HG03060 (cell line): ENCODE data around the gene KNDC1.
"Not testable (repeated sequence)": the region's sequence is repeated elsewhere in the genome, so short reads cannot be mapped to it uniquely, and the experiment has no call there.

Experiments
- ATAC-seq: cut with Tn5 transposase; IDR thresholded peaks from one replicate; pipeline ENCODE4 v1.9.1; 2021; ENCODE audit warnings: low read depth, moderate number of reproducible peaks; ENCODE audit not compliant: unreplicated experiment

KNDC1 gene

GRCh38 chr10:133215586-133215985 is 55.6 kb downstream of the KNDC1 start:
- no peak for ATAC-seq

GRCh38 chr10:133216776-133217175 is 56.8 kb downstream of the KNDC1 start:
- ATAC-seq, result no peak

DNA sequence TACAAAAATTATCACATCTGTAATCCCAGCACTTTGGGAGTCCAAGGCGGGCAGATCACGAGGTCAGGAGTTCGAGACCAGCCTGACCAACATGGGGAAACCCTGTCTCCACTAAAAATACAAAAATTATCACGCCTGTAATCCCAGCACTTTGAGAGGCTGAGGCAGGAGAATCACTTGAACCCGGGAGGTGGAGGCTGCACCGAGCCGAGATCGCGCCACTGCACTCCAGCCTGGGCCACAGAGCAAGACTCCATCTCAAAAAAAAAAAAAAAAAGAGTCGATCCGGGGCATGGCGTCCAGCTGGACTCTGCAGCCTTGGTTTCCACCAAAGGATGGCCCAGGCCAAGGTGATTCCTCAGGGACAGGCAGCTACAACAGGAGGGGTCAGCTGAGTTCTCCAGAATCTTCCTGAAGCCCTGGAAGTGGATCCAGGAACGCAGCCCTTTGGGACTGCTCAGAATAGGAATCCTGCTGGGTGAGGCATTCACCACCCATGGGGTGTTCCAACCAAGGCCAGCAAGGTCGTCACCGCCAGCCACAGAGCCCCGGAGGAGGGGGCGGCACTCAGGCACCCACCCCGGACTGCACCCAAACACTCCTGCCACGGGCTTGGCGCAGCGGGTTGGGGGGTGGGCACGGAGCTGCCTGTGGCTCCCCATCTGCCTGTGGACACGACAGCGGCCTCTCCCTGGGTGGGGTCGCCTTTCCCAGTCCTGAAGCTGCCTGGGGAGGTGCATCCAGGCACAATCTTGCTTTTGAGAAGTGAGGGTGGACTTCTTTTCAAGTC is 58.0 kb downstream of the KNDC1 start:
- ATAC-seq, result no peak

- no peak for ATAC-seq
Measured at GRCh38 chr10:133218891-133219290, 58.9 kb downstream of the KNDC1 start.

- no peak for ATAC-seq
Measured at GRCh38 chr10:133219782-133220181, 59.8 kb downstream of the KNDC1 start.

DNA sequence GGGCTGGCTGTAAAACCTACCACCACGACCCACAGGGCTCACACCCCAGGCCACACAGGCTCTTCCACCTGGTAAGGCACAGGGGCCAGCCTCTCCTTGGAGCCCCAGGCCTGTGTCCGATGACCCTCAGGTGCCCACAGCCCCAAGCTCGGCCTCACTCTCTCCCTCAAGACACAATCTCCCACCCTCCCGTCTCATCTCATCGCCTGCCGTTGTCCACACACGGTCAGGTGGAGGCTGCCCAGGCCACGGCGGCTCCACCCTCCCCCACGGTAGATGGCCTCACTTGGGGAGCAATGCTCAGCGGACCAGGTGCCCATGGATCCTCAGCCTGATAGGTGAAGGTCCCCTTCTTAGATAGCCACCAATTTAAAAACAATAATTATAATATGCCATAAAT is 61.3 kb downstream of the KNDC1 start:
- ATAC-seq, result no peak

GRCh38 chr10:133221756-133222155 is 61.7 kb downstream of the KNDC1 start:
- ATAC-seq, result not testable (repeated sequence)

DNA sequence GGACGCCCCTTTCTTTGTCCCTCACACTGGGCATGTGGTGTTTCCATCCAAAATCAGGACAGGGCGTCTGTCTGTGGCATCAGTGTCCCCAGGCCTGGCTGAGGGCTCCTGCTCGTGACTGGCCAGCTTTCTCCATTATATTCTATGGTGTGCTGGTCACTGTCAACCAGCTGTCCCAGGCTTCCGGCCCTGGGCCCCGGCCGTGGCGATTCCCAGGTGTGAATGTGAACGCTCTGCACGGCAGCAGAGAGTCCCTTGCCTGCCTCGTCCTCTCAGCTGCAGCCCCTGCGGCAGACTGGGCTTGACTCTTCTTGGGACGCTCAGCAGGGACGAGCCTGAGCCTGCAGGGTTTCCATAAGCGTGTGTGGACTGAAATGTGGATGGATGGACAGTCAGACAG is 64.1 kb downstream of the KNDC1 start:
- no peak for ATAC-seq

GRCh38 chr10:133224756-133225372 is 64.8 kb downstream of the KNDC1 start:
- ATAC-seq, result no peak

GRCh38 chr10:133225707-133226191 is 65.7 kb downstream of the KNDC1 start:
- no peak for ATAC-seq

DNA sequence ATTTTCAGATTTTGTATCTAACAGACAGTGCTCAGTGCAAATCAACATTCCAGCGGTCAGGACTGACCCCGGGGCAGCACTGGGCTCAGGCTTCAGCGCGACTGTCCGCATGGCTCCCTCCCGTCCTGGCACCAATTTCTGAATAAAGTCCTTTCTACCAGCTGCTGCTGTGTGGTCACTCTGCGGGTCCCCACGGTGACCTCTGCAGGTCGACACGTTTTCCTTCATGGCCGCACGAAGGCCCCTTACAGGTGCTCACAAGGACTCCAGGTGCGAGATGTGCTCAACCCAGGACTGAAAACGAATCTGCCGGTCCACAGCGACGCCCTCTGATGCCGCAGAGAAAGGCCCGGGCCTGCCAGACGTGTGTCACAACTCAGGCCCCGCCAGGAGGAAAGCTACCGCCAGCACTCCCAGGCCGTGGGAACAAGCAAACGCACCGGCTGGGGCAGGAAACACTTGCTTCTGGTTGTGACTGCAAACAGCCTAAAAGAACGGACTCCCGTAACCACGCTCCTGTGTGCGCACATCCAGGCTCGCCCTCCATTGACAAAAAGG is 66.3 kb downstream of the KNDC1 start:
- ATAC-seq, result no peak

GRCh38 chr10:133227256-133227655 is 67.2 kb downstream of the KNDC1 start:
- ATAC-seq, result no peak

GRCh38 chr10:133229265-133230043 is 69.4 kb downstream of the KNDC1 start:
- ATAC-seq, result no peak

DNA sequence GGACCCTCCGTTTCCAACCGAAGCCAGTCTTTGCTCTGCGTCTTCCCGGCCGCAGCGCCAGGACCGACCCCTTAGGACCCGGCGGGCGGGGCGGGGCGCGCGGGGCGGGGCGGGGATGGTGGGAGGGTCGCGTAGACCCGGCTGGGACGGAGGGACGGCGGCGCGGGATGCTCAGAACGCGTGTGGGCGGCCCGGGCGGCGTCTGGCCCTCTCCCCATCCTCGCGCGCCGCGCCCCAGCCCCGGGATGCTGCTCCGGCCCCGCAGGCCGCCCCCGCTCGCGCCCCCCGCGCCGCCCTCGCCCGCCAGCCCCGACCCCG is 70.0 kb downstream of the KNDC1 start, which contains the start of gene UTF1:
Gene UTF1, plus strand, starts transcription at position 174 of the 318 bp plus-strand sequence. Its CDS starts 72 bp downstream, at position 246.
- no peak for ATAC-seq

- no peak for ATAC-seq
Measured at GRCh38 chr10:133230387-133231195, 70.6 kb downstream of the KNDC1 start.

- ATAC-seq, result no peak
Measured at GRCh38 chr10:133231244-133231945, 71.4 kb downstream of the KNDC1 start.

- no peak for ATAC-seq
Measured at GRCh38 chr10:133231946-133232574, 72.0 kb downstream of the KNDC1 start.

- ATAC-seq, result not testable (repeated sequence)
Measured at GRCh38 chr10:133234796-133235195, 74.8 kb downstream of the KNDC1 start.

DNA sequence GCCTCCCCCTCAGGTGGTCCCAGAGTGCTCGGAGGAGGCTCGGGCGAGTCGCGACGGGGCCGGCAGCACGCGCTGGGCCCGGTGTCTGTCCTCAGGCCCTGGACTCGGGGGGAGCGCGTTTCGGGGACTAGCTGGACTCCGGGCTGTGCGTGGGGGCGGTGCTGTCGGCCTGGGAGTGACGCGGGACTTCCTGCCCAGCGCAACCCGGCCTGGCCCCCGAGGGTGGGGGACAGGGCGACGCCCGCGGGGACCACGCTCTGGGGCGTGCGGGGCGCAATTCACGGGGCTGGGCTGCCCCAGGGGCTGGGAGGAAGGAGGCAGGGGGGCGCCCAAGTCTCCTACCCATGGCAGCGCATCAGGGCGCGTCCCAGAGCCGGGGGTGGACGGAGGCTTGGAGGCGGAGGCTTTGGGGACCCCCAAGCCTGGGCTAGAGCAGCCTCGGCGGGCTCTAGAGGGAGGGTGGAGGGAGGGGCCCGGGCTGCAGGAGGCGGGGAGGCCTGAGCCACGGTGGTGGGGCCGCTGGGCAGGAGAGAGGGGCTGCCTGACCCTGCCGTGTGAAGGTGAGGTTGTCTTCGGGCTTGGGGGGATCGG is 75.3 kb downstream of the KNDC1 start:
- ATAC-seq, result no peak
